Measurements from ENCODE around the gene MDP1. TPM values are rescaled to one million over a fixed set of nuclear protein-coding genes. Genes with fewer than 3 reads are reported as not detected.

MDP1 gene
- total and polyA plus RNA-seq, 2 experiments from 2014 or later, result 9.8 to 31.1 TPM

DNA sequence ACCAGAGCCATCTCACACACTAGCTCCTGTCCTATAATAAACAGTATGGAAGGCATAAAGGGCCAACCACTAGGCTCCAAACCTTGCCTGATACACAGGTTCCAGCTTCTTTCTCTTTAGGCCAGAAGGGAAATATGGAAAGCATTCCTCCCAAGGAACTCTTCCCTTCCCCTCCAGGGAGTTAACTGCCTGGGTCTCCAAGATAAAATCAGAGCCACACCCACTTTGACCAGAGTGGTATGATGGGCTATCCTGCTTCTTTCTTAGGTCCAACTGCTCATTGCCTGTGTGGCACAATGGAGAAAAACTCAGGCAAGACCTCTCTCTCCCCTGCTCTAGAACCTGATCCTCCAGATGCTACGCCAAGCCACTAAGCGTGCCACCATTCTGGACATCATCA lies 8.2 kb downstream of the MDP1 start:
- no peak overlapping the region for H3K4me2 ChIP-seq
- H3K4me3 ChIP-seq, result no peak overlapping the region
- peaks cover 15% of the 10 kb centered on the region for H3K4me1 ChIP-seq (ENCODE audit: insufficient read depth)
- H3K79me2 ChIP-seq (replicated peaks; ENCODE audit: insufficient read depth), result no peaks in the 10 kb centered on the region; the same call in 1 of the 2 replicates
- peaks cover 8% of the 10 kb centered on the region for H3K27me3 Mint-ChIP-seq (ENCODE audit: insufficient read depth, low read depth, poor library complexity)
- H3K4me1 Mint-ChIP-seq, result peaks cover 15% of the 10 kb centered on the region
- H2AFZ ChIP-seq, result no peak overlapping the region
- no peaks in the 10 kb centered on the region for H3K27me3 ChIP-seq (ENCODE audit: insufficient read depth)
- peaks cover 77% of the 10 kb centered on the region for H3K36me3 Mint-ChIP-seq (ENCODE audit: low read depth)
- H3K27ac Mint-ChIP-seq, result no peak overlapping the region
- TF ChIP-seq ZNF114 (CRISPR knock-in tag; IDR thresholded peaks at IDR 0.05) (no peak), ZNF462 (CRISPR knock-in tag; IDR thresholded peaks at IDR 0.05) (no peak), EZH2 (IDR thresholded peaks at IDR 0.05; ENCODE audit: low read depth, unreplicated experiment) (no peak)
- DNase-seq (ENCODE audit: low spot score), result no peak
- ATAC-seq, result no peak
- no peaks in the 10 kb centered on the region for H3K9me2 ChIP-seq (ENCODE audit: insufficient read depth)
- no peak overlapping the region for H3K27ac ChIP-seq (ENCODE audit: low read depth)
- H3K36me3 ChIP-seq (ENCODE audit: insufficient read depth), result peaks cover 6% of the 10 kb centered on the region
- no peak overlapping the region for H3K4me3 Mint-ChIP-seq
- H3K9me3 Mint-ChIP-seq, result peaks cover 3% of the 10 kb centered on the region; the same call in 2 of the 3 replicates
- H3F3A ChIP-seq (replicated peaks; ENCODE audit: low read depth), result no peaks in the 10 kb centered on the region; the same call in 1 of the 2 replicates
- no peaks in the 10 kb centered on the region; the same call in 1 of the 2 replicates for H4K20me1 ChIP-seq (replicated peaks; ENCODE audit: insufficient read depth)

- Histone ChIP-seq H3K4me2 (no peak overlapping the region), H3K9me2 (ENCODE audit: insufficient read depth) (no peaks in the 10 kb centered on the region), H3F3A (replicated peaks; ENCODE audit: low read depth) (no peaks in the 10 kb centered on the region; the same call in 1 of the 2 replicates), H3K36me3 (ENCODE audit: insufficient read depth) (peaks cover 6% of the 10 kb centered on the region), H4K20me1 (replicated peaks; ENCODE audit: insufficient read depth) (no peaks in the 10 kb centered on the region; the same call in 1 of the 2 replicates), H2AFZ (no peak overlapping the region), H3K27me3 (ENCODE audit: insufficient read depth) (no peaks in the 10 kb centered on the region), H3K4me1 (ENCODE audit: insufficient read depth) (peaks cover 10% of the 10 kb centered on the region), H3K79me2 (replicated peaks; ENCODE audit: insufficient read depth) (no peaks in the 10 kb centered on the region; the same call in 1 of the 2 replicates), H3K4me3 (no peak overlapping the region), H3K27ac (ENCODE audit: low read depth) (no peak overlapping the region)
- Mint-ChIP-seq H3K9me3 (peaks cover 6% of the 10 kb centered on the region), H3K4me1 (peaks cover 18% of the 10 kb centered on the region), H3K4me3 (no peak overlapping the region; the same call in 2 of the 3 replicates), H3K27me3 (ENCODE audit: insufficient read depth, low read depth, poor library complexity) (peaks cover 5% of the 10 kb centered on the region), H3K27ac (no peak overlapping the region), H3K36me3 (ENCODE audit: low read depth) (peaks cover 81% of the 10 kb centered on the region)
- no peak for ATAC-seq
- no peak for DNase-seq (ENCODE audit: low spot score)
- TF ChIP-seq NANOG (IDR thresholded peaks at IDR 0.05; ENCODE audit: borderline replicate concordance) (no peak), ZNF331 (CRISPR knock-in tag; IDR thresholded peaks at IDR 0.05; ENCODE audit: low read depth) (no peak), ZNF114 (CRISPR knock-in tag; IDR thresholded peaks at IDR 0.05) (no peak), EZH2 (IDR thresholded peaks at IDR 0.05; ENCODE audit: low read depth, unreplicated experiment) (no peak), STAT1 (IDR thresholded peaks at IDR 0.05; ENCODE audit: unreplicated experiment) (no peak), POLR2AphosphoS5 (IDR thresholded peaks at IDR 0.05; ENCODE audit: low read depth) (no peak), JUNB (IDR thresholded peaks at IDR 0.05; ENCODE audit: unreplicated experiment) (no peak), EZH2phosphoT487 (IDR thresholded peaks at IDR 0.05; ENCODE audit: unreplicated experiment) (no peak)
These were observed 8.7 kb downstream of the MDP1 start for GRCh38 chr14:24207104-24207551.
